ENCODE measurements around the gene CEP164.

CEP164 gene

DNA sequence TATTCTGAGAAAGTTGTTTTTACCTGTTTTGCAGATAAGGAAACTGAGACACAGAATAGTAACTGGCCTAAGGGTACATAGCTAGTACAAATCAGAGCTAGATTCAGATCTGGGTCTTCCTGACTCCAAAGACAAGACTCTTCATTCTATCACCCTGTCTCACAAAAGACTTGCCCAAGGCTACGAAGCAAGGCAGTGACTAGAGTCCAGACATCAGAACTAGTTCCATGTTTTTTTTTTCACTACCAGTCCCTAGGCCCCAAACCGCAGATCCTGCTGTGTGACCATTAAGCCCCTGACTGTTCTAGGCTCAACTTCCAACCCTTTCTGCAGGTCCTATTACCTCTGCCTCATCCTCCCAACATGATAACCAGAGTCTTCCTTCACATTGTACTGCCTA is 35.0 kb upstream of the CEP164 start:
- Histone ChIP-seq H3K27ac (ENCODE audit: low read depth, low read length) (no peak overlapping the region), H3K9me3 (ENCODE audit: control insufficient read depth, insufficient read depth, low read length) (no peaks in the 10 kb centered on the region), H3K27me3 (ENCODE audit: control insufficient read depth, insufficient read depth, low read length) (no peaks in the 10 kb centered on the region), H3K36me3 (ENCODE audit: control insufficient read depth, insufficient read depth, low read length) (peaks cover 31% of the 10 kb centered on the region), H3K4me1 (ENCODE audit: control insufficient read depth, insufficient read depth, low read length) (no peaks in the 10 kb centered on the region), H3K9ac (ENCODE audit: low read depth, low read length) (no peak overlapping the region), H3K4me3 (ENCODE audit: low read depth, low read length) (no peak overlapping the region)

DNA sequence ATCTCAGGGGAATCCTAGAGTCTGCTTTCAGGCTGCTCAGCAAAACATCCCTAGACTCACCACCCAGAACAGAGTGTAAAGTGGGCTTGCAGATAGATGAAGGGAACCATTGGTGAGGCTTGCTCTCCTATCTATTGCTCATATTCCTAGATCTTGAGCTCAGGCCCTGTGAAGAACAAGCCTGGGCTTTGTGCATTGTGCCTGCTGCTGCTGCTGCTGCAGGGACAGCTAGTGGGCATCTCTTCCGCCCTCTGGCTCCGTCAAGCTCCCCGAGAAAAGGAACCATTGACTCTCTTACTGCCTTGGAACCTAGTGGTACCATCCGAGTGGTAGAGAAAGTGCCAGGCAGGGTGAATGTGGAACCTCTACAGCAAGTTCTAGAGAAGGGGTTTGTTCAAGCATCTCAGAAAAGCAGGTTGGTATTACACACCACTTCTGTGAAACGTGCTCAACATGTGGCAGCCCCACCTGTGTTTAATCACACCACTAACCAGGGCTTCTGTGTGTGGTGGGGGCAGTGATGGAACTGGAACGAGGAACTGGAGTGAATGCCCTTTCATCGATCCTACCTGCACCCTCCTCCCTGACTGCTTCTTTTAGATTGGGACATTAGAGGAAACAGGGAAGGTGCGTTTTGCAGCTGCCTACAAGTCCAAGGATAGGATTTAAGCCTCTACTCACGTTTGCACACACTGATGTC is 32.1 kb upstream of the CEP164 start:
- H3K27ac ChIP-seq (ENCODE audit: low read depth, low read length) = no peak overlapping the region
- H3K9ac ChIP-seq (ENCODE audit: low read depth, low read length) = no peak overlapping the region
- H3K9me3 ChIP-seq (ENCODE audit: control insufficient read depth, insufficient read depth, low read length) = no peaks in the 10 kb centered on the region
- no peak overlapping the region for H3K4me3 ChIP-seq (ENCODE audit: low read depth, low read length)
- H3K27me3 ChIP-seq (ENCODE audit: control insufficient read depth, insufficient read depth, low read length) = no peaks in the 10 kb centered on the region
- H3K4me1 ChIP-seq (ENCODE audit: control insufficient read depth, insufficient read depth, low read length) = peaks cover 15% of the 10 kb centered on the region
- H3K36me3 ChIP-seq (ENCODE audit: control insufficient read depth, insufficient read depth, low read length) = peaks cover 4% of the 10 kb centered on the region; the same call in 1 of the 2 replicates

DNA sequence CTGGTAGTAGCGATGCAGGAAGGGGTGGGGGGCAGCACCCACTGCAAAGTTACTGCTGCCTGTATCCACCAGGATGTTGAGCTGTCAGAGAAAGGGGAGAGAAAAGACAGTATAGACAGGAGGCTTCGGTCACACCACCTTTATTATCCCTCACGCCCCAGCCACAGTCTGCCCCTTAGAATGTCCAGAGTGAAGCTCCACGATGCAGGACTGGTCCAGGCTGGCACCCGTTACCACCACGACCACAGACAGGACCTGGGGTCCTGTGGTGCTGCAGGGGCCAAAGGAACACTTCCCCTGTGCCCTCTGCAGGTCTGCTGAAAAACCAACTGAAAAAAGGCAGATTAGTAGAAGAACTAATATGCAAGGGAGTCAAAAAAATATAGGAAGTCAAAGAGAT is 30.8 kb upstream of the CEP164 start:
- Histone ChIP-seq H3K9me3 (ENCODE audit: control insufficient read depth, insufficient read depth, low read length) (no peaks in the 10 kb centered on the region), H3K4me3 (ENCODE audit: low read depth, low read length) (no peak overlapping the region), H3K36me3 (ENCODE audit: control insufficient read depth, insufficient read depth, low read length) (no peaks in the 10 kb centered on the region), H3K27ac (ENCODE audit: low read depth, low read length) (no peak overlapping the region), H3K27me3 (ENCODE audit: control insufficient read depth, insufficient read depth, low read length) (no peaks in the 10 kb centered on the region), H3K4me1 (ENCODE audit: control insufficient read depth, insufficient read depth, low read length) (peaks cover 17% of the 10 kb centered on the region), H3K9ac (ENCODE audit: low read depth, low read length) (no peak overlapping the region)

DNA sequence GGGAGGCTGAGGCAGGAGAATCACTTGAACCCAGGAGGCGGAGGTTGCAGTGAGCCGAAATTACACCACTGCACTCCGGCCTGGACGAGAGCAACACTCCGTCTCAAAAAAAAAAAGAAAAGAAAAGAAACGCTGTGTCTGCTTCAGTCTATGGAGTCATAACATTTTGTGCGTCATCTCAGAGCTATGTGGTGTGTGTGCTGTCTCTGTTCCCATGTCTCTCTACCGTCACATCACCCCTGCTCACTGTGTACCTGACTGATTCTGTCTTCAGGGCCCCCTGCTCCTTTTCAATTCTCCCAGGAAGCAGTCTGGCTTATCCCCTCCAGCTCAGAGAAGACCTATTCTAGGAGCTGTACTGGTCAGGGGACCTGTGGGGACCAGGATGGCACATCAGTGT is 29.5 kb upstream of the CEP164 start:
- Histone ChIP-seq H3K36me3 (ENCODE audit: control insufficient read depth, insufficient read depth, low read length) (no peaks in the 10 kb centered on the region), H3K9ac (ENCODE audit: low read depth, low read length) (no peak overlapping the region), H3K27ac (ENCODE audit: low read depth, low read length) (no peak overlapping the region), H3K4me3 (ENCODE audit: low read depth, low read length) (no peak overlapping the region), H3K4me1 (ENCODE audit: control insufficient read depth, insufficient read depth, low read length) (peaks cover 19% of the 10 kb centered on the region), H3K27me3 (ENCODE audit: control insufficient read depth, insufficient read depth, low read length) (no peaks in the 10 kb centered on the region), H3K9me3 (ENCODE audit: control insufficient read depth, insufficient read depth, low read length) (no peaks in the 10 kb centered on the region)

DNA sequence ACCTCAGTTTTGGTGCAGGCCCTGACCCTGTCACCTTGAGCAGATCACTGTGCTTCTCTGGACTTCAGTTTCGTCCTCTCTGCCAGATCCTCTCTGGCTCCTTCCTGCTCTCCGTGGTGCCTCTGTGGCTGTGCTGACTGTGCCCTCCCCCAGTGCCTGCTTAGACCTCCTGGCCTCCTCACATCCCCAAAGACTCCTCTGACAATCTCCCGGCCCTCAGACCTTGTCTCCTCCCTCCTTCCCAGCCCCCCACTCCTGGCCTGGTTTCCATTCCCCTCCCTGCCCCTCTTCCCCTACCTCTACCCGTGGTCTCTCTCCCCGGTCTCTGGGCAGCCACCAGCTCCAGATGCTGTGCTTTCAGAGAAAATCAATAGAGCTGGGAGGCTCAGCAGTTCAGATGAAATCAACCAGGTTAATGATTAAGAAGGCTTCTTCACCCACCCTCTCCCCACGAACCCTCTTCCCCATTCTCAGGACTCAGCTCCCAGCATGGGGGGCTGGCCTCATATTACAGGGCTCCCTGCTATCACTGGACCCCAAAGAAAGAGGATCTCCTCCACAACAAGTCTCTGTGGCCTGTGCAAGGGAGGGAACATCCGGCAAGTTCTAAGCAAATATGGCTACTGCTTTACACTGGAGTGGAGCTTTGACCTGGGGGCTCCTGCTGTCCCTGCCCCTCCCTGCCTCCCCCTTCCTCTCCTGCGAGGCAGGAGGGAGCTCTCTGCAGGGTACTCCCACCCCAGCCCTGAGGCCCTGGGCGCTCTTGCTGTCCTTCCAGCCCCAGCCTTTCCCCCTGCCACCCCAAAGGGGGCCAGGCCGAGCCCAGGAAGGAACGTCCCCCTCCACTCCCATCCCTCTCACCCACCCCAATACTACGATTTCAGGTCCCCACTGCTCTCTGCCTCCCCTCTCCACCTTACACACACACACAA is 28.0 kb upstream of the CEP164 start:
- H3K27ac ChIP-seq (ENCODE audit: low read depth, low read length) = peak overlapping the region; percentile 71
- no peaks in the 10 kb centered on the region for H3K27me3 ChIP-seq (ENCODE audit: control insufficient read depth, insufficient read depth, low read length)
- peaks cover 31% of the 10 kb centered on the region for H3K4me1 ChIP-seq (ENCODE audit: control insufficient read depth, insufficient read depth, low read length)
- no peaks in the 10 kb centered on the region for H3K9me3 ChIP-seq (ENCODE audit: control insufficient read depth, insufficient read depth, low read length)
- H3K36me3 ChIP-seq (ENCODE audit: control insufficient read depth, insufficient read depth, low read length) = no peaks in the 10 kb centered on the region
- no peak overlapping the region for H3K4me3 ChIP-seq (ENCODE audit: low read depth, low read length)
- H3K9ac ChIP-seq (ENCODE audit: low read depth, low read length) = no peak overlapping the region

DNA sequence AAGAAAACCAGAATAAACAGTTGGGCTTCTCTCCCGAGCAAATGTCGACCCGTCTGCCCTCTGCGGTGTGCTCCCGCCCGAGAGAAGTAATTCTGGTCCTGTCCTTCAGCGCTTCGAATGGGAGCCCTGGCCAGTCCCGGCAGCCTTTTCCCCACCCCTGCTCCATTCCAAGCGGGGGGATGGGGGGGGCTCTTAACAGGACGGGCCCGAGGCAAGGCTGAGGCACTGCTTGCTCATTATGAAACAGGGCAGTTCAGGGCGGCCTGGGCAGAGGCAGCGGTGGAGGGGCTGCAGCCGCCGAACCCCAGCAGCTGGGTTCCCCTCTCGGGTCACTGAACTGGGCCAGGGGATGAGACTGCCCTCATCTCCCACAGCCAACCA is 27.4 kb upstream of the CEP164 start:
- no peaks in the 10 kb centered on the region for H3K27me3 ChIP-seq (ENCODE audit: control insufficient read depth, insufficient read depth, low read length)
- H3K4me3 ChIP-seq (ENCODE audit: low read depth, low read length) = no peak overlapping the region
- H3K36me3 ChIP-seq (ENCODE audit: control insufficient read depth, insufficient read depth, low read length) = no peaks in the 10 kb centered on the region
- peaks cover 31% of the 10 kb centered on the region for H3K4me1 ChIP-seq (ENCODE audit: control insufficient read depth, insufficient read depth, low read length)
- H3K27ac ChIP-seq (ENCODE audit: low read depth, low read length) = peak overlapping the region; percentile 71
- H3K9ac ChIP-seq (ENCODE audit: low read depth, low read length) = no peak overlapping the region
- H3K9me3 ChIP-seq (ENCODE audit: control insufficient read depth, insufficient read depth, low read length) = no peaks in the 10 kb centered on the region

DNA sequence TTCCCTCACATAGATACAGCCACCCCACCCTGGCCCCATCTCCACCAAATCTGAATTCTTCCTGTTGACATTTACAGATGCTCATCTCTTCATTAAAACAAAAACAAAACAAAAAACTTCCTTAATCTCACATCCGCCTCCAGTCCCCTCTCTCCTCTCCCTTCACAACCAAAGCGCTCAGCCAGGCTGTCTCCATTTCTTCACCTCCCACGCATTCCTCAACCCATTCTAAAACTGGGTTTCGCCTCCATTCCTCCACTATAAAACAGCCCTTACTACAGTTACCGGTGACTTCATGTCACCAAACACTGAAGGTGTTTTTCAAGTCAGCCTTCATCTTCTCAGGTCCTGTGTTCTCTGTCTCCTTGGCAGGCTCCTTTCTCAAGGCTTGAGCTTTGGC is 26.9 kb upstream of the CEP164 start:
- H3K4me1 ChIP-seq (ENCODE audit: control insufficient read depth, insufficient read depth, low read length) = peaks cover 31% of the 10 kb centered on the region
- H3K9ac ChIP-seq (ENCODE audit: low read depth, low read length) = no peak overlapping the region
- H3K27me3 ChIP-seq (ENCODE audit: control insufficient read depth, insufficient read depth, low read length) = no peaks in the 10 kb centered on the region
- peak overlapping the region; percentile 71 for H3K27ac ChIP-seq (ENCODE audit: low read depth, low read length)
- H3K9me3 ChIP-seq (ENCODE audit: control insufficient read depth, insufficient read depth, low read length) = no peaks in the 10 kb centered on the region
- no peak overlapping the region for H3K4me3 ChIP-seq (ENCODE audit: low read depth, low read length)
- H3K36me3 ChIP-seq (ENCODE audit: control insufficient read depth, insufficient read depth, low read length) = no peaks in the 10 kb centered on the region

DNA sequence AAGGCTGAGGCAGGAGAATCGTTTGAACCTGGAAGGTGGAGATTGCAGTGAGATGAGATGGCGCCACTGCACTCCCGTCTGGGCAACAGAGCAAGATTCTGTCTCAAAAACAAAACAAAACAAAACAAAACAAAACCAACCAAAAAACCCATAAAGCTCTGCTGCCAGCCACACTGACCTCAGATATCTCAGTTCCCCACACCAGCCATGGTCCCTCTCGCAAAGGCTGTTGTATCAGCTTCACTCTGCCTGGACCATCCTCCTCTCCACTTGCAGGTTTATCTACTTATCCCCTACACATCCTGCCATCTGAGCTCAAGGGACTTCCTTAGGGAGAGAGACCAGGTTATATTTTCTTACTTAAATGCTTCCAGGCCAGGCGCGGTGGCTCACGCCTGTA is 25.4 kb upstream of the CEP164 start:
- H3K4me3 ChIP-seq (ENCODE audit: low read depth, low read length) = no peak overlapping the region
- no peaks in the 10 kb centered on the region for H3K36me3 ChIP-seq (ENCODE audit: control insufficient read depth, insufficient read depth, low read length)
- no peak overlapping the region for H3K9ac ChIP-seq (ENCODE audit: low read depth, low read length)
- peaks cover 31% of the 10 kb centered on the region for H3K4me1 ChIP-seq (ENCODE audit: control insufficient read depth, insufficient read depth, low read length)
- no peaks in the 10 kb centered on the region for H3K9me3 ChIP-seq (ENCODE audit: control insufficient read depth, insufficient read depth, low read length)
- no peak overlapping the region for H3K27ac ChIP-seq (ENCODE audit: low read depth, low read length)
- H3K27me3 ChIP-seq (ENCODE audit: control insufficient read depth, insufficient read depth, low read length) = no peaks in the 10 kb centered on the region

DNA sequence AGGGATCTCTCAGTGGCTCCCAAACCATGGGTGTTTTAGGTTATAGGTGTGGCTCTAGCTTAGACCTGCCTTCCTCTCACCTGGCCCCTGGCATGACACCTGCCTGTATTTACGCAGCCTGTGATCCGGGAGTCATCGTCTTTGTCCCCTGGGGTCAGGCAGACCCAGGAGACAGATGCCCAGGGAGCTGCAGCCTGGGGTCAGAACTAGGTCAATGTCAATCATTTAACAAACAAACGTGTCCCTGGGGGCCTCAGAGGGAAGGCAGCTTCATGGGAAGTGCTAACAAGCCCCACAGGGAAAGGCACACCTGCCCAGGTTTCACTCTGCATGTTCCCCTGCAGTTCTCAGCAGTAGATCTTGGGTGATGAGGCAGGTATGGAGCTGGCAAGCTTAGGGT is 24.6 kb upstream of the CEP164 start:
- H3K27ac ChIP-seq (ENCODE audit: low read depth, low read length) = no peak overlapping the region
- no peaks in the 10 kb centered on the region for H3K36me3 ChIP-seq (ENCODE audit: control insufficient read depth, insufficient read depth, low read length)
- H3K9ac ChIP-seq (ENCODE audit: low read depth, low read length) = no peak overlapping the region
- no peak overlapping the region for H3K4me3 ChIP-seq (ENCODE audit: low read depth, low read length)
- H3K27me3 ChIP-seq (ENCODE audit: control insufficient read depth, insufficient read depth, low read length) = no peaks in the 10 kb centered on the region
- H3K9me3 ChIP-seq (ENCODE audit: control insufficient read depth, insufficient read depth, low read length) = no peaks in the 10 kb centered on the region
- H3K4me1 ChIP-seq (ENCODE audit: control insufficient read depth, insufficient read depth, low read length) = peaks cover 31% of the 10 kb centered on the region

DNA sequence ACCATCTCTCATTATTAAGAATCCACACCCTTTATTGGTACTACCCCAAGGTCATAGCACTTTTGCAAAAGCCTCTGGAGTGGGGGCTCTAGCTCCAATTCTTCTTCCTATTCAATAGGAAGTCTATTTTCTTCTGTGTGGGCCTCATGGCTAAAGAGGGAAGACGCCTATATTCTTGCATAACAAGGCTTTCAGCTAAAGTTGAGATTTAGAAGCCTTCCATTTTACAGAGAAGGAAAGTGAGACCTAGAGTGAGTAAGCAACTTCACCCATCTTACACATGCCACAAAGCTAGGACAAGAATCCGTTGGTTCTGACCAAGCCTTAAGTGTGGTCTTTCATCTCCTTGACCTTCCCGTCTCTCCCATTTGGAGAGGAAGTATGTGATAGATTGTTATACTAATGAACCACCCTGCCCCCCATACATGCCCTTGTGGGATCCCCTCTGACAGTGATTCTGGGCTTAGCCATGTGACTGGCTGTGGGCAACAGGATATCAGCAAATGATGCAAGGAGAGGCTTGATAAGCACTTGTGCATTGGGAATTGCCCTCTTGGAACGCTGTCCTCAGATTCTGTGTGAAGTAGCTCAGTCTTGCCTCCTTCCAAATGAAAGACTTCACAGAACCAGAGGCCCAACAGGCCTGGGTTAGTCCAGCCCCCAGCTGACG is 23.9 kb upstream of the CEP164 start:
- Histone ChIP-seq H3K9ac (ENCODE audit: low read depth, low read length) (no peak overlapping the region), H3K36me3 (ENCODE audit: control insufficient read depth, insufficient read depth, low read length) (no peaks in the 10 kb centered on the region), H3K9me3 (ENCODE audit: control insufficient read depth, insufficient read depth, low read length) (no peaks in the 10 kb centered on the region), H3K4me1 (ENCODE audit: control insufficient read depth, insufficient read depth, low read length) (peaks cover 31% of the 10 kb centered on the region), H3K27ac (ENCODE audit: low read depth, low read length) (peak overlapping the region; percentile 14), H3K27me3 (ENCODE audit: control insufficient read depth, insufficient read depth, low read length) (no peaks in the 10 kb centered on the region), H3K4me3 (ENCODE audit: low read depth, low read length) (no peak overlapping the region)

DNA sequence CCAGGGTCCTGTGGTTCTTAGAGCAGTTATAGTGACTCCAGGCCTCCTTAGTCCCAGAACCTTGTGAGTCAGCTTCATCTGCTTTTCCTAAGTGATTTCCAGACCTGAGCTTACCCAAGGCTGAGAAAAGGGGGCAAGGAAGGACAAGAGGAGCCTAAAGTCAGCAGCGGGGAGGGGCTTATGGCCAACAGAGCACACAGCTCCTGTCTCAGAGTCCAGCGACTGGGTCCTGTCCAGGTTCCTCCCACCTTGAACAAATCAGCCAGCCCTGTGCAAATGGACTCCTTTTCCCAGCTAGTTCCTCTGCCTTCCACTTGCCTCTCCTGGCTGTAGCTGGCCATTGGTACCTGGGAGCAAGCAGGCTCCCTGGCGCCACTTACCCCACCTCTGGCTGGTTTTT is 22.5 kb upstream of the CEP164 start:
- Histone ChIP-seq H3K4me3 (ENCODE audit: low read depth, low read length) (no peak overlapping the region), H3K27me3 (ENCODE audit: control insufficient read depth, insufficient read depth, low read length) (no peaks in the 10 kb centered on the region), H3K9ac (ENCODE audit: low read depth, low read length) (no peak overlapping the region), H3K27ac (ENCODE audit: low read depth, low read length) (no peak overlapping the region), H3K9me3 (ENCODE audit: control insufficient read depth, insufficient read depth, low read length) (no peaks in the 10 kb centered on the region), H3K4me1 (ENCODE audit: control insufficient read depth, insufficient read depth, low read length) (peaks cover 20% of the 10 kb centered on the region), H3K36me3 (ENCODE audit: control insufficient read depth, insufficient read depth, low read length) (no peaks in the 10 kb centered on the region)
